HTERT RPE-1 (cell line): Measurements from ENCODE around the gene CSMD2.

Experiments used
- in situ Hi-C: fragments of 300-500 bp; cut with MboI; formaldehyde crosslinking; loops from 4 replicates; pipeline ENCODE4 v1.14.3; 2020; ENCODE audit warnings: low sequenced_read_pairs

CSMD2 gene

DNA sequence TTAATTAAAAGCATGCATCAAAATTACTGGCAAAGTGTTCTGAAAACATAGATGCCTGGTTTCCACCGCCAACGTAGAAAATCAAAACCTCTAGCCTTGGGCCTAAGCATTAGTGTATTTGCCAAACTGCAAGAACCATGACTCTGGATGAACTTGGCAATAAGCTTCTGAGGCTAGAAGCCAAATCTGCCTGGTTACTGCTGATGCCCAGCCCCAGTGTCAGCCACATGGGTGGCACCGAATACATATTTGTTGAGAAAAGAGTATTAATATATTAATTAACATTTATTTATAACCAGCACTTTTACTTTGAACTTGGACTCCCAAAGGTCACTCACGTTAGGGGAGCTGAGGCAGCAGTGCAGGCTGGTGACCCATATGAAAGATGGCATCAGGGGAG is 441.8 kb downstream of the CSMD2 start:
- in situ Hi-C loops: no loop called here

DNA sequence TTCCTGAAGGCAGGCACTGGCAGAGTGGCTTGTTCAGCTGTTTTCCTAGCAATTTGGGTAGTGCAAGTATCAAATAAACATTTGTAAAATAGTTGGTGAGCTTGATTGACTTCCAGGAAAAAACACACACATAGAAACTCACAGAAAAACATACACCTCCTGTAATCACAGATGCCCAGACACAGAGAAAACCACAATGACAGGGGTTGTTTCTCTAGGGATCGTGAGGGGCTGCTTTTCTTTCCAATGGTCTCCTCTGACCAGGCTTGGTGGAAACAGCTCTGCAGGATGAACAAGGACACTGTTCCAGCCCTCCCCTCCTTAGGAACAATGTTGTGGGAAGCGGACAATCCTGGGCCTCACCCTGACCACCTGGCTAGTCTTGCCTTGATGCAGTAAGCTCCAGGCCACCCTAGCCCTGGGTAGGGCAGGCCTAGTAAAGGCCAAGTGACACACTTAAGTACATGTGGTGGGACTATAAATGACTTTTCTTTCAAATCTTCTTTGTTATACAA is 443.7 kb downstream of the CSMD2 start:
- in situ Hi-C loops: no loop called here

DNA sequence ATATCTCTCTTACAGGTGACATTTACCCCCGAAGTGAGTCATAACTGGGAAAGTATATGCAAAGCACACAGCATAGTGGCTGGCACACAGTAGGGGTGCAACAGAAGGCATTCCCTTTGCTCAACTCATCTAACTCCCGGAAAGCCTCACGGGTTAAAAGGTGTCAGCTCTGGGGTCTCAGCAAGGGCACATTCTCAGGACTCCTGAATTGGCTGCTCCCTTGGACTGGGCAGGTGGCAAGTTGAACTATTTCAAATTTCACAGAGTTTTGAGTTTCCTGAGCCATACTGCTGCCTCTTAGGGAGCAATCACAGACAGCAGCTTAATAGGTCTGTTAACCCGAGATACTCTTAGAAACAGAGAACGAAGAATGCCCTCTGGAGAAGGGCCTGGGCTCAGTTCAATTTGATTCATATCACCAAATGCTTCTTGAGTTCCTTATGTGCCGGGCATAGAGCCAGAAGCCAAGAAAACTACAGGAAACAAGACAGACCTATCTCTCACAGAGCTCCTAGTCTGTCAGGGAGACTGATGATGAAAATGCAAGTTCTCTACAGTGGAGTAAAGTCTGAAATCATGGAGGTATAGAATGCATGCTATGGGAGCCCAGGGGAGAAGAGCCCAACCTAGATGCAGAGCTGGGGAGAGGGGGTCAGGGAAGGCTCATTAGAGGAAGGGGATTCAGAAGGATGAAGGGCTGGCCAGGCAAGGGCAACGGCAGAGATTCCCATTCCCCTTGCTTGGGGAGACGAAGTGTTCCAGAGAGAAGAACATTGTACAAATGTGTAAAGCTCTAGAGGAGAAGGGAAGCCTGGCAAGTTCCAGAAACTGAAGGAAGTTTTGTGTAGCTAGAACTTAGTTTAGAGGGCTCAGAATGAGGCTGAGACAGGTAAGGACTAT is 445.0 kb downstream of the CSMD2 start:
- in situ Hi-C loops: no loop called here

DNA sequence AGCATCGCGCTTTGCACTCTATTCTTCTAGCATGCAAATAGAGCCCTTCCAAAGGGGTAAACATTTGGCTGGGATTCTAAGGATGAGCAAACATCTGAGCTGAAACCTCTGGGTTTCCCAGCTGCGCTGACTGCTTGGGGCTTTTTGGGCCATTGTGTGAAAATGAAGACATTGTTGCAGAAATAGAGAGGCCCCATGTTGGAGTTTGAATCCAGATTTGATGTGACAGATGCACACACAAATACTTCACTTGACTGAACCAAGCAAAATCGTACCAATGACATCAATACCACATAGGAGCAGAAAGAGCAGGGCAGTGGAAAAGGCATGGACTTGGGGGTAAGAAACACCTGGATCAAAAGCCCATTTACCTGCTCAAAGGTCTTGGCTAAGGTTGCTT is 445.7 kb downstream of the CSMD2 start:
- in situ Hi-C loops: no loop called here

DNA sequence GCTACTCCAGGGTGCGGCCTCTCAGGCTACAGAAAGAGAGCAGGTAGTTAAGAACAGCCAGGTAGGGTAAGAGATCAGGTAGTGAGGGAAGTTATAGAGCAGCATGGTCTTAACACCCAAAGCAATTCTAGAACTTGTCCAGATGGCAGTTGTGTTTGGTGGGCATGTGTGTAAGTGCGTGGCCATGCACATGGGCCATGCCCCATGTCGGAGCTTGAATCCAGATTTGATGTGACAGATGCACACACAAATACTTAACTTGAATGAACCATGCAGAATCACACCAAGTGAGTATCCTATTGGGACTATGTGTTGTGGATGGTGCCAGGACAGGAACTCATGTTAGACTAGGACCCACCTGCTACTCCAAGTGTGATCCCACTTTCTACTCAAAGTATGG is 446.8 kb downstream of the CSMD2 start:
- in situ Hi-C loops: no loop called here

DNA sequence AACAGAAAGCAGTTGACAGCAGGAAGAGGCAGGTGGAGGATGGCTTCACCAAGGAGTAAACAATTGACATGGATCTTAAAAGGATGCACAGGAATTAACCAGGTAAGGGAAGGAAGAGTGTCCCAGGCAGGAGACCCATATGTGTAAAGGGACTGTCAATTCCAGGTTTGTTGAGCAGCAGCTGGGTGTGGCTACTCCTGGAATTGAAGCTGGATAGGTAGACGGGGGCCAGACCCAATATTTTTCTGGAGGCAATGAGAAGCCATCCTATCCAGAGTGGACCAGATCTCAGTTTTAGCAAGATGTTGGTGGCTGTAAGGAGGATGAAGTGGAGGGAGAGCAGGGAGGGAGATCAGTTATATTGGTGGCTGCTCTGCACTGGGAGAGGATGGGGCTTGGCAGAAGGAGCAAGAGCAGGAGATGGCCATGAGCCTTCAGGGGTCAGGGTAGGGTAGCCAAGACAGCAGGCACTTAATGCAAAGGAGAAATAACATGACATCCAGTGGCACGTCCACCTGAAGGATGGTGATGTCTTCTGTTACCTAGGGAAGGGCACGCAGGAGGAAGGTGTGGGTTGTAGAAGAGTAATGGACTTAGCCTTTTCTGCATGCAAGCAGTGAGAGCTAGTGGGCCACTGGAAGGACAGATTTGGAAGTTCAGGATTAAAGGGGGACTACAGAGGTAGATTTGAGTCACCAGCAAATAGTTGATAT is 447.9 kb downstream of the CSMD2 start:
- in situ Hi-C loops: no loop called here

DNA sequence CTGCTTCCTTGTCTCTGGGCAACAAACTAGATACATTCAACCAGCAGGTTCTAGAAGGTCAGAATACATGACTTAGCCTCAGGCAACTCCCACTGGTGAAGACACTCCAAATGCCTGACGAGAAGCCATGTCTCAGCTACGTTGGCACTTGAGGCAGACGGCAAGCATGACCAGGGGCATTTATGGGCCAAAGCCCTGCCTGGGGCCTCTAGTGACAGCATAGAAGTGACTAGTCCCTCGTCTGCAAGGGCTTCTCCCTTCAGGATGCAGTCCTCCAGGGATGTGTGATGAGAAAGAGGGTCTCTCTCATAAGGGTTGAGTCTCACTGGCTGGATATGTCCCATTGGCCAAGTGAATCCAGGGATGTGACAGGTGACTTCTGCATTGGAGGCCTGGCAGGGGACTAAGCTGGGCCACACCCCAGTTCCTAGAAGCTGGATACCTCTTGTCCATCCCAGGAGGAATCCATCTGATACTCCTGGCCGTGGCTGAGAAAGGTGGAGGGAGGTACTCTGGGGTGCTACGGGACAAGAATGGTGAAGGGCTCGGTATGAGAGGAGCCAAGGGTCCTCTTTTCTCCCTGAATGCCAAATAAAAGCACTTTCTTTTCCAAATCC is 449.7 kb downstream of the CSMD2 start:
- in situ Hi-C loops: no loop called here

DNA sequence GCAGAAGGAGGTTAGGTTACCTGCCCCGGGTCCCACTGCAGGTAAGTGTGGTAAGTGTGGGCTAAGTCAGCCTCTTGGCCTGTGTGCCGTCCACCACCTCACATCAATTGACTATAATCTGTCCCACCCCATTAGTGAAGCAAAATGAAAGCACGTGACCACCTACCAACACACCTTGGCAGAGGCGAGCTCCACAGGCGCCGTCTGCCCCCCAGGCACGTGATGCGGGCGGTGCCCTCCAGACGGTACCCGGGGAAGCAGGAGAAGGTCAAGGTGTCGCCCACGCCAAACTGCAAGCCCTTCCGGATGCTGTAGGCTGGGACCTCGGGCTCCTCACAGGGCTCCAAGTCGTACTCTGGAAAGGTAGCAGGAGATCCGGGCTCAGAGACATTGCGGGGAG is 450.6 kb downstream of the CSMD2 start:
- in situ Hi-C loops: no loop called here

DNA sequence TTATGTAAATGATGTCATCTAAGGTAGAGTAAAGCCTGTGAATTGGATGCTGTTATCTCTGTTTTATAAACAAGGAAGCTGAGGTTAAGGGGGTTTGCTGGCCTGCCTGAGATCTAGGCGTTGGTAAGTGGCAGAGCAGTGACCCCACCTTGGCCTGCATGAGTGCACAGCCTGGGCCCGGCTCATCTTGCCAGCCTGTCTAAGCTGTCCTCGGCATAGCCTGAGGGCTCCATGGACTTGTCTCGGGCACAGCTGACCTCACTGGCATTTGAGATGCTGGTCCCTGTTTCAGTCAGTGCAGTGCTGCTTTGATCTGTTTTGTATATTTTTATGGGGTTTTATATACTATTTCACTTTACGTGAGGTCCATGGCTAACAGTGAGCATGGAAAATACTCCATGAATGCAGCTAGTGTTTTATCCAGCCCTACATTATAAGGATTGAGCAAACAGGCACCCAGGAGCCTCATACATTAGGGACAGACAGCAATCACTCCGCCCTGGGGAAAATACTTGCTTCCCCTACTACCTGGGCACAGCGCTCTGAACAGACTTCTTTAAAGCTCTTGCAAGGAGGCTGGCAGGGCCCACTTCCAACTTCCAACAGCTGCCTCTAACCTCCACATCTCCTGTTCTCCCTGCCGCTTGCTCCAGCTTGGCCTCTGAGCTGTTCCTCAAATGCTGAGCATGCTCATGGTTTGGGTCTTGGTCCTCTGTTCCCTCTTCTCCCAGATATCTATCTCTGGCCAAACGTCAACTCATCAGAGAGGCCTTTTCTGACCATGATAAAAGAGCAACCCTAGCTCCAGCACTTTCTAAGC is 451.8 kb downstream of the CSMD2 start:
- in situ Hi-C loops: no loop called here

DNA sequence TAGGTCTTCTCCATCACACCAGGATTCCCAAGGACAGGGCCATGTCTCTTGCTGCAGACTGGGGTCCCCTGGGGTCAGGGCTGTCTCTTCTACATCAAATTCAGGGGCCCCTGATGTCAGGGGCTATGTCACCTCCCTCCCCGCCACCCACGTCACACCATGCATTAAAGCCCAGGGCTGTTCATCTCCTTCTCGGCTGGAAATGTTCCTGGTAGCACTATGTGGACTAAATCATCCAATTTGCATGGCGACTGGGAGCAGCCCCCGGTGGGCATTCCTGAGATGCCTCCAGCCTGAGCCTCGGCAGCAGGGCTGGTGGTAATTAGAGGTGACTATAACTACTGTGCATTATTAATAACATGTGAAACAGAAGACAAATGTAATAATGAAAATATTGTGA is 452.8 kb downstream of the CSMD2 start:
- in situ Hi-C loops: no loop called here

DNA sequence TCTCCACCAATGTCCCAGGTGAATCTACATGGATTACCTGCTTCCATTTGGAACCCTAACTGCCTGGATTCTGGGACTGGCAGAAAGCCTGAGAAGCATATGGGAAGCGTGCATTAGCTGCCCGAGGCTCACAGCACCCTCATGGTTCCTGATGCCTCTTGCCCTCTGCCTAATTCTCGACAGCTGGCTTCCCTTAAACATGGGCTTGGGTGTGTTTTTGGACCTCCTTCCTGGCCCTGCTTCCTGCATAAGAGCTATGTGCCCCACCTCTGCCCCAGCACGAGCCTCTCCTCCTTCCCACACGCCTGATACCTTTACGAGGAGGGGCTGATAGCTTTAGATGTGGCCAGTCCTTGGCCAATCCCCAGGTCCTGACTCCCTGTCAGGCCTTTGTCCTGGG is 453.5 kb downstream of the CSMD2 start:
- in situ Hi-C loops: no loop called here

DNA sequence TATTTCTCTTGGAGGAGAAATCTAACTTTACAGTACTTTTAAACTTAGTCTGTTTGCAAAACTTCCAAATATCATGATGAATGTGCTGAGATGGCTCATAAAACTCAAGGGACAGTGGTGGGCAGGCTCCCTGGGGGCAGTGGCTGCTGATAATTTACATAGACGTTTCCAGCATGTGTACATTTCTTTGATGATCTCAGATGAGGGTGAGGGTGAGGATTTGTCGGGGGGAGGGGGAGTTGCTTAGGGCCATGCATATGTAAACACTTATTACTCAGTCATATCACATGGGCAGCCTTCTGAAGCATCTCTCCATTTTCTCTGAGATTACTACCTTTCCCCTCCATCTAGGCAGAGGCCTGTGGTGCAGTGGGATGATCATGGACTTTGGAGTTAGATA is 454.1 kb downstream of the CSMD2 start:
- in situ Hi-C loops: no loop called here

DNA sequence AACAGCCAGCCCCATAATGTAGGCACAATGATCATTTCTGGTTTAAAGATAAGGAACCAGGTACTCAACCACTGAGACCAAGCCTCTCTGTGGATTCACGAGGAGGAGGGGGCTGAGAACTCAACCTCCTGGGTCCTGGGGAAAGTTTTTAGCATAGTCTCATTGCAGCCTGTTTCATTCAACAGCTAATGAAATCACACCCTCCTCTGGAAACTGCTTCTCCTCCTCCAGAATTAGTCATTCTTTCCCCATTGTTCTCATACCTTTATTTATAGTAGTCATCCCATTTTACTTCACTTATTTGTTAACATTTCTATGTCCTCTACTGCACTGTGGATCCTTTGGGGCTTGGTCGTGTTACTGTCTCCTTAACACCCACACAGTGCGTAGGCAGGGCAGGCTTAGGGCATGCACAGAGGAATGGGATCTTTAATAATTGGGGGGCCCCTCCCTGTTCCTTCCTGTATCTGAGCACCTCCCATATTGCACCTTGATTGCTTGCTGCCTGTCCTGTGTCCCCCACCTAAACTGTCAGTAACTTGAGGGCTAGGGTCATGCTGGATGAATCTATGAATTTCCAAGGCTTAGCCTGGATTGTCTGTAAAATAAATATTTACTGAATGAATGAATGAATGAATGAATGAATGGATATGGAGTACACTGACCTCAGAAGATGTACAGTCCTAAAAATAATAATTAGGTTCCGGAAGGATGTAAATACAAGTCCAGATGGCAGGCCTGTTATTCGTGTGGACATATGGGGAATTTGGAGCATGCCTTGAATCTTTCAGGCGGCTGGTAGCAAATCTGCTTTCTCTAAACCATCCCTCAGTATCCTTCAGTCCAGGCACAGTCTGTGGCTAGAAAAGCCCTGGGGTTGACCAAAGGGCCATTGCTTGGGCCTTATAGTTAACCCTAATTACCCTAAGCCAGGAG is 455.0 kb downstream of the CSMD2 start:
- in situ Hi-C loops: no loop called here

DNA sequence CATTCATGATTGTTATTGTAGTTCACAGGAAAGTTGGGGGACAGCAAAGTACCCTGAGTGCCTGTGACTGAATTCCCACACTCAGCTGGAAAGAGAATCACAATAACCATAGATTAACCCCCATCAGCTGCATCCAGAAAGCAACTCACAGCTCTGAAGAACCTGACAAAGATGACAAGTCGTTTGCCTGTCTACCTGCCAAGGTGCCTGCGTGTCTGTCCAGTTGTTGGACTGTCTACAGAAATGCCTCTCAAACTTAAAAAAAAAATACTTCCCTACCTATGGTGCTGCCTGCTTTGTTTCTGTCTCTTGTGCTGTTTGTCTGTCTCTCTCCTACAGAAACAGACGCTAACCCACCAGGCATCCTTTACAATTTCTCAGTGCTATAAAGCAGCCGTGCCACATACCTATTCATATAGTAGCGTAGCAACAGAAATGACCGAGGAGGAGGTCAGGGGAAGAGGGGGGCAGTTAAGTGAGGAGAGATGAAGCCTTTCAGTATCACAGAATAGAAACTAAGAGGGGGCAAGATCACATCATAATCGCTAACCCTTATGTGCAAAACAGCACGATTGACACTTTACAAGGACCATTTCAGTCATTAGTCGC is 455.8 kb downstream of the CSMD2 start:
- in situ Hi-C loops: no loop called here

DNA sequence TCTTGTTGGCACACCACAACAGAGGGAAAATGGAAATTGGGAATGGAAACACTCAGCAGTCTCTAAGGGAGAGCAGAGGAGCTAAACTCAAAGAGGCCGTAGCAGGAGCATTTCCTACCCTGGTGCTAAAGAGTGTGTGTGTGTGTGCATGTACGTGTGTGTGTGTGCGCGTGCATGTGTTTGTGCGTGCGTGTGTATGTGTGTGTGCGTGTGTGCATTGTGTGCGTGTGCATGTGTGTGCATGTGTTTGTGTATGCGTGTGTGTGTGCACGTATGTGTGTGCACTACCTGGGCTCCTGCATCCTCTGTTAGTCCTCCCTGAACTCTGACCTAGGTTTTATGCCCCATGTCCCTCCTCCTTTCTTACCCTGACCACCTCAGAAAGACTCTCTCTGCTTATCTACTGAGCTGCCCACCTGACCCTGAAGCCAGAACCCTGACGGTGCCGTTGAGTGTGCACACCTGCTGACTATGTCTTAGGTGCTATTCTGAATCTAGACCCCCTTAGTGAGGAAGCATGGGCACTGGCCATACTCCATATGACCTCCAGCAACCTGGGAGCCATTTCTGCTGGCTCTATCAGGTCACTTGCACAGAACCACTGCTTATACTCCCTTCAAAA is 458.3 kb downstream of the CSMD2 start:
- in situ Hi-C loops: no loop called here

DNA sequence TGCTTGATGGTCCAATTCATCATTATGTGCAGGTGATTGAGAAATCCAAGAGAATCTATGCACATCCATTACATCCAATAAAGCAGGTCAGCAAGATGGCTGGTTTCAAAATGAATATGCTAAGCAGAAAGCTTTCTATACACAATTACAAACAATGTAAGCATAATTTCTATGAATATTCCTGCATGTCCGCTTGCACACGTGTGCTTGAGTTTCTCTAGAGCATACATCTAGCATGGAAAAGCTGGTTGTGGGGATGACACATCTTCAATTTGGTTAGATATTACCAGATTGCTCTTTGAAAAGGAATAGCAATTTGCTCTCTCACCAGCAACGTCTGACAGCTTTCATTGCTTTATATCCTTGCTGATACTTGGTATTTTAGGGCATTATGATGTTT is 461.6 kb downstream of the CSMD2 start:
- in situ Hi-C loops: no loop called here

DNA sequence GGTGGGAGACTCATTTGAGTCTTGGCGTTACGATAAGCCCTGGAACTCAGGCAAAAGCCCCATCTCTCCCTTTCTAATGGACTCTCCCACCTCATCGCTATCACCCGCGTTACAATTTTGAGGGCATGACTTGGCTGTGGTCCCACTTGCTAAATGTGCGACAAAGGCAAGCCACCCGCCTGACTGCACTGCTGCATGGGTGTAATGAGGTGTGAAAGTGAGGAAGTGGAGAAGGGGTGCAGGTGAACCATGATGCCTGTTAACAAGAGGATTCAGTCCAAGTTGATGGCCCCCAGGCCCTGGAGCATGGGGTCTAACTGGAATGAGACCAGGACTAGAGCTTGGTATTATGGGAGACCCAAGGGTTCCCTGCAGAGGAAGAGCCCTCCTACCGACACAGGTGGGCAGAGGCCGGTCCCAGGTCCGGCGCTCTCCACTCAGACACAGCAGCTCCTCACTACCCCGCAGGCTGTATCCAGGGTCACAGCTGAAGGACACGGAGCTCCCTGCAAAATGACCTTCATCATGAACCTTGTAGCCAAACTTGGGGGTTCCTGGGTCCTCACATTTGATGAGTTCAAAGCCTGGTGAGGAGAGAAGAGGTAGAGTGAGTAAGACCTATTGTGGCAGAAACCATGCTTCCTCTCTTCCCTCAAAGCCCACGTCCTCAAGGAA is 466.5 kb downstream of the CSMD2 start:
- in situ Hi-C loops: no loop called here

DNA sequence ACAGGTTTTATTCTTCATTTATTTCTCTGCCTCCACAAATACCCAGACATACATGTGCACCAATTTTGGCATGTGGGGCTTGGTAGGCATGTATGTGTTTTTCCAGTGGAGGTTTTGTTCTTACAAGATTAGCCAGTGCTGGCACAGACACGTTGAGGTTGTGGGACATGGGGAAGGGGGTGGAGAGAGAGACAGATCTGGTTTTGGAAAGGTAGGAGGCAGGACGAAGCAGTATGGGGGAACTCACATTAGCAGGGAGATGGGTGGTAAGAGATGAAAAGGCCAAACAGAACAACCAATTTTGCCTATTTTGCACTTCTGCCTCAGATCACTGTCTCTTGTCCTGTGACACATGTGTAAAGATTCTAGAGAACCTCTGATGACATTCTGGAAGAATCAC is 467.2 kb downstream of the CSMD2 start:
- in situ Hi-C loops: no loop called here
